Renal cortical epithelial cell (primary cell): ENCODE data around the gene JSRP1. TPM values are rescaled to one million over a fixed set of nuclear protein-coding genes. Genes with fewer than 3 reads are reported as not detected.
"Not testable (repeated sequence)": the region's sequence is repeated elsewhere in the genome, so short reads cannot be mapped to it uniquely, and the experiment has no call there.

Source experiments
- DNase-seq: peaks from one replicate; pipeline ENCODE4 v3.0.0-alpha.2; 2011; ENCODE audit warnings: low read depth
- total RNA-seq: library from RNA; depleted of rRNA; stranded (reverse); fragments of >200 nt; gene quantifications from 2 replicates; pipeline ENCODE4 v1.2.3, GENCODE V29; 2014

Gene JSRP1
- total RNA-seq, 1 donor from 2014 or later: not detected

DNA sequence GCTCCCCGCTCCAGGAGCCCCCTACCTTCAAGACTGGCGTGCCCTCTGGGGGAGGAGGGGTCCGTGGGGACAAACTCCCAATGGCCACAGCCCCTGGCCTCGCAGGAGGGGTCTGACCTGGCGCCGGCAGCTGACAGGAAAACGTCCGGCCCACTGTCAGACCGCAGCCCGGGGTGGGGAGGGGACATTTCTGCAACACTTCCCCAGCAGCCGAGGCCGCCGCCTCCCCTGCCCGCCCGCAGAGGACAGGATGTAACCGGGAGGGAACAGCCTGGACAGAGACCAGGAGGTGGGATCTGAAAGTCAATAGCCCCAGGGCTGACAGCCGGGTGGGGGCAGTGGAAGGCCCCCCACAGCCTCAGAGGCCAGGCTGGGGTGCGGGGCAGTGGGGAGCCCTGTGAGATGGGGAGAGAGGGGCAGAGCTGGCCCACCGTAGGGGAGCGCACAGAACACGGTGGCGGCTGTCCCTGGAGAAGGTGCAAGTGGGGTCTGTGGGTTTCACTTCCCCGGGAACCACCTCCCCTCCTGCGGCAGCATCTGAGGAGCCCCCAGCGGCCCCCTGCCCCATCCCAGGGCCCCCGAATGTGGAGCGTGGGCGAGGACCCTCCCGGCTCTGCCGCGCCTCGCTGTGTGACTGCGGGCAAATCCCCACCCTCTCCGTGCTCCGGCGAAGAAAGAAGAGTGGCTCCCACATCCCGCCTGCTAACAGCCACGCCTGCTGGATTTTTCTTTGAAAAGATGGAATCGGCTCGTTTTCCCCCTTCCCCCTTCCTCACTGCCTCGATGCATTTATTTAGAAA, 26.0 kb upstream of the JSRP1 start, which contains the start of gene PEAK3:
PEAK3 (minus strand) TSS at position 114 of the 800 bp plus-strand sequence. CDS start 1,244 bp downstream, outside the sequence.
- no peak for DNase-seq

DNA sequence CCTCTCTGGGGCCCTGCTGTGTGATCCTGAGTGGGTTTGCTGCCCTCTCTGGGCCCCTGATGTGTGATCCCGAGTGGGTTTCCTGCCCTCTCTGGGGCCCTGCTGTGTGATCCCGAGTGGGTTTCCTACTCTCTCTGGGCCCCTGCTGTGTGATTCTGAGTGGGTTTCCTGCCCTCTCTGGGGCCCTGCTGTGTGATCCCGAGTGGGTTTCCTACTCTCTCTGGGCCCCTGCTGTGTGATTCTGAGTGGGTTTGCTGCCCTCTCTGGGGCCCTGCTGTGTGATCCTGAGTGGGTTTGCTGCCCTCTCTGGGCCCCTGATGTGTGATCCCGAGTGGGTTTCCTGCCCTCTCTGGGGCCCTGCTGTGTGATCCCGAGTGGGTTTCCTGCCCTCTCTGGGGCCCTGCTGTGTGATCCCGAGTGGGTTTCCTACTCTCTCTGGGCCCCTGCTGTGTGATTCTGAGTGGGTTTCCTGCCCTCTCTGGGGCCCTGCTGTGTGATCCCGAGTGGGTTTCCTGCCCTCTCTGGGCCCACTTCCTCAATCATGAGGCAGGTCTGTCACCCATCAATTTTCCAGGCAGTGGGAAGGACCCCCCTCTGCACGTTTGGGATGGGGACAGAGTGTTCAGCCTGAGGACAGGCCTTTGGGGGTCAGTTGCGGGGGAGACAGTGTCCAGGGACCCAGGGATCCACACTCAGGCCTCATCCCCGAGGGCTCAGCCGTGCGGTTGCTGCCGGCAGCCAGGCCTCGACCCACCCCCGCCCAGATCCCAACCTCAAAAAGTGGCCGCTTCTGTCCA, 25.2 kb upstream of the JSRP1 start:
- DNase-seq: not testable (repeated sequence)

DNA sequence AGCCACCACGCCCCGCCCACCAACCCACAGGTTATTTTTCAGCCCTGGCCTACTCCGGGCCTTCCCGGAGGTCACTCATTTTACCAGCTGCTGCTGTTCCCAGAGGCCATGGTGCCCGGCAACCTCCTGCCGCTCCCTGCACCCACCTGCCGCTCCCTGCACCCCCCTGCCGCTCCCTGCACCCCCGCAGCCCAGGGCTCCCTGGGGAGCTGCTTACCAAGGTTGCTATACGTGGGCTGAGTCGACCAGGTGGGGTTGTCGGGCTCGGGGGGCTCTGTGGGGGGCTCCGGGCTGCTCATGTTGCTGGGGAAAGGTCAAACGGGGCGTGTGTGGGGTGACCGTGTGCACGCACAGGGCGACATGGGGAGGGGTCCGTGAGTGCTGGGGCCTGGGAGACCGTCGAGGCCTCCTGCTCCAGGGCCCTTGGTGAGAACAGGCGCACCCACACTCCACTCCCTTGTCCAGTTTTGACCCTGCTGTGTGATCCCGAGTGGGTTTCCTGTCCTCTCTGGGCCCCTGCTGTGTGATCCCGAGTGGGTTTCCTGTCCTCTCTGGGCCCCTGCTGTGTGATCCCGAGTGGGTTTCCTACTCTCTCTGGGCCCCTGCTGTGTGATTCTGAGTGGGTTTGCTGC, 24.5 kb upstream of the JSRP1 start:
- DNase-seq: no peak

DNA sequence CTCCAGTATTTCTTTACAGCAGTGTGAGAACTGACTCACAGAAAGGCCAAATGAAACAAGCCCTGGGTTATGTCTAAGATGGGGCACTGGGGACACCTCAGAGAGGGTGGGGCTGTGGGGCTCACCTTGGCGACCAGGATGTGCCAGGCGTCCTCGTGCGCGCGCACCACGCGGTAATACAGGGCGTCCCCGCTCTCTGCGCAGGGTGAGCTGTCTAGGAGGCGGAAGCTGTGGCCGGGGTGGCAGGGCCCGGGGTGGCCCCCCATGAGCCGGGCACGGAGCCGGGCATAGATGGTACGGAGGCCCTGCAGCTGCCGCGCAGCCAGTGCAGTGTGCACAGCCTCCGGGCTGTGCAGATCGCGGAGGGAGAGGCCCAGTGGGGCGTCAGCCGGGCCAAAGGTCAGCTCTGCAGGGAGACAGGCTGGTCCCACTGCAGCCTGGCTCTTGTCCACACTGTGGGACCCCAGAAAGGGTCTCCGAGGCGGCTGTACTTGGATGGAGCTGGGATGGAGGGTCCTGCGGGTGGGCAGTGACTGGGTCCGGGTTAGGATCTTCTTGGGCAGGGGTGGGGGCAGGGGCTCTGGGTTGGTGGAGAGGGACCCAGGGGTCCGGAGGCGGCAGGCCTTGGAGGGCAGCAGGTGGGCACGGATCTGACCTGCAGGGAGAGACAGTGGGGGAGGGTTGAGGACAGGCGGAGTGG, 22.4 kb upstream of the JSRP1 start:
- no peak for DNase-seq

DNA sequence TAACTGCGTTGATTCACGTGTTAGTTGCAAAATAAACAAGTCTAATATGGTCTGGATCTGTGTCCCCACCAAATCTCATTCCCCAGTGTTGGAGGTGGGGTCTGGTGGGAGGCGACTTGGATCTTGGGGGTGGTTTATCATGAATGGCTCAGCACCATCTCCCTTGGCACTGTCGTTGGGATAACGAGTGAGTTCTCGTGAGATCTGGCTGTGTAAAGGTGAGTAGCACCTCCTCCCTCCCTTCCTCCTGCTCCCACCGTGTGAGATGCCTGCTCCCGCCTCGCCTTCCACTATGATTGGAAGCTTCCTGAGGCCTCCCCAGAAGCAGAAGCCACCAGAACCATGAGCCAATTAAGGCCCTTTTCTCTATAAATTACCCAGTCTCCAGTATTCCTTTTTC, 20.9 kb upstream of the JSRP1 start:
- no peak for DNase-seq

DNA sequence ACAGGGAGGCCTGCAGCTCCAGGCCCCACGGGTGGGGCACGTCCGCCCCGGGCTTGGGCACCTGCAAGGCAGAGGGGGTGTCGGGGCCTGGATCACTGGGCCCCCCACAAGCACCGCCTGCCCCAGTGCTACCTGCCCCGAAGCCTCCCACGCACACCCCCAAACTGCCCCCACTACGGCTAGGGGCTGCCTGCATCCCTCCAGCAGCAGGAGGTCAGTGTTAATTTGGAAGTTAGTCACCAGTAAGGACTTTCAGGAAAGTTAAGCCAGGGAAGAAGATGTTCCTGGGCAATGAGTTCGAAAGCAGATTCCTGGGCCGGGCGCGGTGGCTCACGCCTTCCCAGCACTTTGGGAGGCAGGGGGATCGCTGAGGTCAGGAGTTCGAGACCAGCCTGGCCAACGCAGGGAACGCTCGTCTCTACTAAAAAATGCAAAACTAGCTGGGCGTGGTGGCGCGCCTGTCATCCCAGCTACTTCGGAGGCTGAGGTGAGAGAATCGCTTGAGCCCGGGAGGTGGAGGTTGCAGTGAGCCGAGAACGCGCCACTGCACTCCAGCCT, 20.3 kb upstream of the JSRP1 start:
- DNase-seq: no peak

DNA sequence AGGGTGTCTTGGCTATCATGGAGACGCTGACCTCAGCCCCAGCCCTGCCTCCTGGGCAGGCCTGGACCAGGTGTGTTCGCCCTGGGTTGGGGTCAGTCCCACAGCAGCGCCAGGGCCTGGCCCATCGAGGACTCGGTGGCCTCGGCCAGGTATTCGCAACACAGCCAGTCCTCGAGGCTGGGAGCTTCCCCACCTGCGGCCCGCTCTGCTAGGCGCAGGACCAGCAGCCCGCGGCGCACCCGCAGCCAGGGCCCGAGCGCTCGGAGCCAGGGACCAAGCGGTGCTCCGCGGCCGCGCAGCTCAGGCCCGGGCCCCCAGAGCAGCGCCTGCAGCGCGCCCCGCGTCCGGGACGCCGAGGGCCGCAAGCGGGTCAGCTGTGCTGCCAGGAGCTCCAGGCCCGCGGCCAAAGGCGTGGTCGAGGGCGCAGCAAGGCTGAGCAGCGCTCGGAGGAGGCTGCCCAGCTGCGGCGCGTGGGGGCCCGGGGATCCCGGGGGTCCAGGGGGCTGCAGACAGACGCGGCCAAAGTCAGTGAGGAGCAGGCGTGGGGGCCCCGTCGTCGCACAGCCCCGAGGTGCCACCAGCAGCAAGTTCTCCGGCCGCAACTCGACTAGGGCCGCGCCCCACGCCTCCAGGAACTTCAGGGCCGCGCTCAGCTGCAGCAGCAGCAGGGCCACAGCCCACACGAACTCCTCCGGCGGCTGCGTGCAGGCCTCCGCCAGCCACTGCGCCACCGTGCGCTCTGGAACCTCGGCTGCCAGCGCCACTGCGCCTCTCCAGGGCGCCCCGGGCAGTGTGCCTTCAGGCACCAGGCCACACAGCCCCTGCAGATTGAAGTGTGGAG, 19.6 kb upstream of the JSRP1 start:
- DNase-seq: no peak

DNA sequence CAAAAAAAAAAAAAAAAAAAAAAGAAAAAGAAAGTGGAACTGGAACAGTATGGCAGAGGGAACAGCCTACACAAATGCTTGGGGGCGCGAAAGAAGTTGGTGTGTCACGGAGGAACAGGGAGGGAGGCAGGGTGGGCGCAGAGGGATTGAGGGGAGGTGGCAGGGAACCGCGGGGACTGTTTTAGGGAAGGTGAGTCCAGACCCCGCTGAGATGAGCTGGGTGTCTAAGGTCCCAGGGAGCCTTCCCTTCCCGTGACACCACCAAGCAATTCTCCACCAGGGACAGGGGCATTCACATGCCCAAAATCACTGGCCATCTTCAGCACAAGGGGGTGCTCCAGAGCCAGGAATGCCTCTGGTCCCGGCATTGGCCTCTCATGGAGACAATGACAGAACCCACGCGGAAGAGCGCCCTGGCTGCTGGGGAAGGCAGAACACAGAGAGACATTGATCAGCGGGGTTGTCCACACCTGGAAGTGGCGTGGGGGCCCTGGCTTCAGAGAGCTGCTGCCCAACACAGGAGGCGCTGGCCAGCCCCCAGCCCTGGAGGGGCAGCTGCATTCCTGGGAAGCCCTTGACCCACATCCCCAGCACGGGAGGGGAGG, 18.8 kb upstream of the JSRP1 start:
- DNase-seq: no peak

DNA sequence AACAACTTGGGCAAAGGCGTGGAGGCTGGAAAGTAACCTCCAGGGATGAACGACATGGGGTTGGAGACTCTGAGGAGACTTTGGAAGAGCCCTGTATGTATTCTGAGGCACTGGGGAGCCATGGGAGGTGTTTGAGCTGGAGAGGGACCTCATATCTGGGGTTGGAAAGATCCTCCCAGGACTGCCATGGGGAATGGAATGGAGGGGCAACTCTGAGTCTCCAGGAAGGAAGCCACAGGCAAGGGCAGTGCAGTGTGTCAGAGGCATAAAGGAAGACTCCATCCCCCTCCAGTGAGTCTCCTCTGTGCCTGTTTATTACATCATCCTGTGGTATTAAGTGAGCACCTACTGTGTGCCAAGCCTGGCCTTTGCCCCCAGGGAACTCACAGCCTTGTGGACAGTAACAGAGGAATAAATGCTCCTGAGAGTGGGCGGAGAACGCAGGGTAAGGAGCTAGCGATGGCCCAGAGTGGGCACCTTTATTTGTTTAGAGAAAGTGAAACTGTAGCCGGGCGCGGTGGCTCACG, 18.0 kb upstream of the JSRP1 start:
- DNase-seq: no peak

DNA sequence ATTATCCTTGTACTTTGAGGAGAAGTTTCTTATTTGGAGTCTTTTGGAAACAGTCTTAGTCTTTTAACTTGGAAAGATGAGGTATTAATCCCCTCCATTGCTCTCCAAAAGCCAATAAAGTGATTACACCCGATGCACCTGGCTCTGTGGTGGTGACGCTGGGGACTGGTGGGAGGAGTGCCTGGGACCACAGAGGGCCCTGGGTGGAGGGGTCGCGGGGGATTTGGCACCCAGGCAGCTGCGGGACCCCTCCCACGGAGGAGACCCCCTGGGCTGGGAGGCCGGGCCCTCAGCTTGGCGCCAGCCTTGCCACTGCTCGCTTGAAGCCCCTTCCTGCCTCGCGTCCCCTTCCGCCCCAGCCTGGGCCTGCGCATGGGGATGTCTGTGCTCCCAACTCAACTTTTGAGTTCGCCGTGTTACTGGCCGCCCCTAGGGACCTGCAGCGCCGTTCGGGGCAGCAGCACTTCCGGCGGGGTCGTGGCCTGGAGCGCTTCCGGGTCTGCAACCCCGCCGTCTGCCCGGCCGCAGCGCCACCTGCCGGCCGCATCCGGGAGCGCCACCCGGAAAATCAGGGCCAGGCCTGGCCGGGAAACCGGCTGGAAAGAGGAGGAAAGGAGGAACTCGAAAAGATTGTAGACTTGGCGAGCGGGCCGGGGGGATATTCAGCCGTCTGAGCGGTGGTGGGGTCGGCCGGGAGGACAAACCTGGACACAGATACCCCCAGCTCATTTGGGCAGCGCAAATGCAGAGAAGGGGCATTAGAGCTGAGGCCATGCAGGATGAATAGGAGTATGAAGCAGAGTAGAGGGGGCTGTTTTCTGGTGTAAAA, 17.4 kb upstream of the JSRP1 start:
- DNase-seq: no peak

DNA sequence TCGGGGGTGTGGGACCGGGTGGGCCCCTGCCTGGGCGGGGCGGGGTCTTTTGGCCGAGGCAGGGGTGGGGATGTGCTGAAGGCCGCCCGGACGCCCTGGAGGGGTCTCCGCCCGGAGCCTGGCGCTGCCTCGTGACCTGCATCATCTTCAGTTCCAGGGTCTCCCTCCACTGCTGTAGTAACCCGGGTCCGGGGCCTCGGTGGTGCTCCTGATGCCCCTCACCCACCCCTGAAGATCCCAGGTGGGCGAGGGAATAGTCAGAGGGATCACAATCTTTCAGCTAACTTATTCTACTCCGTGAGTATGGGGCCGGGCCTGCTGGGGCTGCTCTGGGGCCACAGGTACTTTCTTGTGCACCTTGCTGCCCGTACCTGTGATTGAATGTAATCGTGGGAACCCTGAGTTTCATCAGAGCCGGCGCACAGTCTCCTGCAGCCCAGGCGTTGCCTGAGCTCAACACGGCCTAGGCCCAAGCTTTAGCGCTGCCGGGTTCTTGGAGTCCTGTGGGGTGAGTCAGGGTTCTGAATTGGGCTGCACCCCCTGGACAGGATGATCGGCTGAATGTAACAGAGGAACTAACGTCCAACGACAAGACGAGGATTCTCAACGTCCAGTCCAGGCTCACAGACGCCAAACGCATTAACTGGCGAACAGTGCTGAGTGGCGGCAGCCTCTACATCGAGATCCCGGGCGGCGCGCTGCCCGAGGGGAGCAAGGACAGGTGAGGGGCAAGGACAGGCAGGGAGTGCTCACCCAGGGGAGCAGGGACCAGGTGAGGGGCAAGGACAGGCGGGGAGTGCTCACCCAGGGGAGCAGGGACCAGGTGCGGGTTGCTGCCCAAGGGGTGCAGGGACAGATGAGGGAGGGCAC, 15.3 kb upstream of the JSRP1 start:
- no peak for DNase-seq

DNA sequence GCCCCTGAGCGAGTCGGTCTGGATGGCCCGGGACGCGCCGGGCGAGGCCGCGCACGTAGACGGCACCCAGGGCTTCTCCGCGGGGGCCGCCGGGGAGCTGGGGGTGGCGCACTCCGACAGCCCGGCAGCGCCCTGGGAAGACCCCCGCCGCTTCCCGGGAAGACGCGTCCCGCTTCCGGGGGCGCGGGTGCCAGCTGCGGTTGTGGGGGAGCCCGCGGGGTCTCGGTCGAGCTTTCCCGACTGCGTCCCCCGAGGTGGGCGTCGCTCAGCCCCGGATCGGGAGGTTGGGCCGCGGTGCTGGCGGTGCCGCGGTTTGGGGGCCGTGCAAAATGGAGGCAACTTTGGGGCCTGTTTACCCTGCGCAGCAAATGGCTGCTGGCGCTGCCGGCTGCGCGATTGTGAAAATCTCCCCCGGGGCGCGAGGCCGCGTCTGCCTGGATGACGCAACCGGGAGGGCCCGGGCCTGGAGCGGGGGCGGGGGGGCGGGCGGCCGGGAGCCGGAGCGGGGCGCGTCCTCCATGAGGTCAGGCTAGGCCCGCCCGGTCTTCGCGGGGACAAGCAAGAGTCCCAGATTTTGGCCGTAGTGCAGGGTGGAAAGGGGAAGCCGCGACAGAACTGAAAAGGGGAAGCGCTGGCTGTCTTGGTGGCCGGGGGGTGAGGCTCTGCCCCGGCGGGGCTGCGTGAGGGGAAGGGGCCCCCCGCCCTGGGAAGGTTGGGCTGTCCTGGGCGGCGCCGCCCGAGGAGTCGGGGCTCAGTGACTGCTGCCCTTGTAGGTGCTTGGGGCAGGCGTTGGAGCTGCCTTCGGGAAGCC, 14.4 kb upstream of the JSRP1 start:
- DNase-seq: peak; percentile 33

DNA sequence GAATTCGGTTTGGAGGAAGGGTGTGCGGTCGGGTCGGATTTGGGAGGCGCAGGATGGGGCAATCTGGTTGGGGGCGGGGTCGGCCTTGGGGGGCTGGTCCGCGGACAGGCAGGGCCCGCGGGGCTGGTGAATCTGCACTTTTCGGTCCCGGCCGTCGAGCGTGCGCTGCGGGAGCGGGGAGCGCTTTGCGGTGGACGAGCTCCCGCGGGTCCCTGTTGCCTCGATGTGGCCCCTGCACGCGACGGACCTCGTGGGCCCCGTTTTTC, 13.9 kb upstream of the JSRP1 start:
- no peak for DNase-seq

DNA sequence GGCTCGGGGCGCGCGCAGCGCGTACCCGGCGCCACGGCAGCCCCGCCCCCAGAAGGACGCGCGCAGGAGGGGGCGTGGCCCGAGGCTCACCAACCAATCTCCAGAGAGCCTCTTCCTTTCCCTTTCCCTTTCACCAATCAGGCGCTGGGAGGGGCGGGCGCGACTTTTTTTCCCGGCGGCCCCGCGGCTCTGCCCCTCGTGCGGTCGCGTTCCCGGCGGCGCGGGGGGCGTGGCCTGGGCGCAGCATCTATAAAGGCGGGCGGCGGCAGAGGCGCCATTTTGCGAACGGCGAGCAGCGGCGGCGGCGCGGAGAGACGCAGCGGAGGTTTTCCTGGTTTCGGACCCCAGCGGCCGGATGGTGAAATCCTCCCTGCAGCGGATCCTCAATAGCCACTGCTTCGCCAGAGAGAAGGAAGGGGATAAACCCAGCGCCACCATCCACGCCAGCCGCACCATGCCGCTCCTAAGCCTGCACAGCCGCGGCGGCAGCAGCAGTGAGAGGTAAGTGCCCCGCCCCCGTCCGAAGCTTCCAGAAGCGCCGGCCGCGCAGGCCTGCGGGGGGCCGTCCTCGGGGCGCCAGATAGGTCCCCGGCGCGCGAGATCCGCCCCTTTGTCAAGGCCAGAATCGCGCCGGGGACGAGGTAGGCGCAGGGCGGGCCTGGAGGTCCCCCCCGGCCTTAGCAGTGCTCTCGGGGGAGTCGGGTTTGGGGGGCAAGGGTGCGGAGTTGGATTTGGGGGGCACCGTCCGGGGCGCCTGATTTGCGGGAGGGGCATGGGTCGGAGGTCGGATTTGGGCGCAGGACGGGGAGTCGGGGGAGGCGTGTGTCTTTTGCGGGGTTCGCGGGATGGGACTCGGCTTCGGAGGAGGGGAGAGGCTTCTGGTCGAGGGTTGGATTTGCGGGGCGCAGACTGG, 13.3 kb upstream of the JSRP1 start:
- peak; percentile 79 for DNase-seq

DNA sequence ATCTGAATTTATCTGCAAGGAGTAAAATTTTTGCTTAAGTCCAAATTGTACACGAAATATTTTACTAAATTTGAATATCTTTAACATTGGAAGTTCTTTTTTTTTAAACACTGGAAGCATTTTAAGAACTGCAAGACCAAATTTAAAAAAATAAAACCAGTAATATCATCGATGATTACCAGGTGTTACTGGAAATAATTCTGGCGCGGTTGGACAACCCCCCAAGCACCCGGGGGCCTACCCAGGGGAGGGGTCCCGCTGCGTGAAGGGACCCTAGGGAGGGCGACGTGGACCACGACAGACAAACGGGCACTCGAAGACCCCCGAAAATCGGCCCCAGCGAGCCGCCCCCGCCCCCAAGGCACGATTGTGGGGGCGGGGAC, 12.6 kb upstream of the JSRP1 start:
- no peak for DNase-seq

DNA sequence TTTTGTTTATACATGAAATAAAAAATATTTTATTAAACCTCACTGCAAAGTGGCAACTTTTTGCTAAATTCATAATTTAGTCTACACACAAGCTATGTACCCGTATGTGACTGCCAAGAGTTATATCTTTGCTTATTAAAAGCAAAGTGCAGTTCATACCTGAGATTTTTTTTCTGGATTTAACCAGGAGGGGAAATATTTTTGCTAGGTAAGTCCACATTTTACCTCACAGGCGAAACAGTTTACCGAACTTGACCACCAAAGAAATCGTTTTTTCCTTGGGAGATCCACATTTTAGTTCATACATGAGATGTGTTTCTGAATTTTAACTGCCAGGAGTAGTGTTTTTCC, 12.2 kb upstream of the JSRP1 start:
- DNase-seq: no peak
